ENCODE measurements around the gene RPP40. TPM values are rescaled to one million over a fixed set of nuclear protein-coding genes. Genes with fewer than 3 reads are reported as not detected.

The RPP40 gene
- total RNA-seq, 1 experiment from 2014 or later: 34.8 TPM

- CTCF ChIA-PET: no interaction called here
- H3K9me3 Mint-ChIP-seq (ENCODE audit: unreplicated experiment): peaks cover 13% of the 10 kb centered on the region
- no peak overlapping the region for H3K4me3 Mint-ChIP-seq (ENCODE audit: unreplicated experiment)
- H3K4me1 Mint-ChIP-seq (ENCODE audit: insufficient read depth, unreplicated experiment): no peaks in the 10 kb centered on the region
- no peak overlapping the region for H3K27ac Mint-ChIP-seq (ENCODE audit: low read depth, unreplicated experiment)
- no peak for TF ChIP-seq CTCF (IDR thresholded peaks at IDR 0.05; ENCODE audit: unreplicated experiment)
- no TSS peak for BruUV-seq (replicated peaks)
- no peak for DNase-seq (ENCODE audit: unreplicated experiment)
- POLR2A ChIA-PET: no interaction called here
- H3K36me3 Mint-ChIP-seq (ENCODE audit: insufficient read depth, unreplicated experiment): no peaks in the 10 kb centered on the region
- intact Hi-C loops (cut with micrococcal nuclease): no loop called here
- no peaks in the 10 kb centered on the region for H3K27me3 Mint-ChIP-seq (ENCODE audit: insufficient read depth, unreplicated experiment)
Observed at GRCh38 chr6:4979426-4979825, 24.4 kb downstream of the RPP40 start.

GRCh38 chr6:4977468-4977867, 26.4 kb downstream of the RPP40 start:
- no peaks in the 10 kb centered on the region for H3K36me3 Mint-ChIP-seq (ENCODE audit: insufficient read depth, unreplicated experiment)
- H3K27ac Mint-ChIP-seq (ENCODE audit: low read depth, unreplicated experiment): no peak overlapping the region
- ChIA-PET POLR2A (no interaction called here), CTCF (interaction anchor here (0.5 kb wide), 1 partner anchor 137 kb away, joined by 5 read pairs; no protein-coding TSS in a partner anchor)
- BruUV-seq (replicated peaks): no TSS peak
- no peaks in the 10 kb centered on the region for H3K27me3 Mint-ChIP-seq (ENCODE audit: insufficient read depth, unreplicated experiment)
- H3K4me3 Mint-ChIP-seq (ENCODE audit: unreplicated experiment): no peak overlapping the region
- H3K9me3 Mint-ChIP-seq (ENCODE audit: unreplicated experiment): peaks cover 13% of the 10 kb centered on the region
- no peak for DNase-seq (ENCODE audit: unreplicated experiment)
- H3K4me1 Mint-ChIP-seq (ENCODE audit: insufficient read depth, unreplicated experiment): no peaks in the 10 kb centered on the region
- intact Hi-C loops (cut with micrococcal nuclease): no loop called here
- TF ChIP-seq CTCF (IDR thresholded peaks at IDR 0.05; ENCODE audit: unreplicated experiment): no peak

DNA sequence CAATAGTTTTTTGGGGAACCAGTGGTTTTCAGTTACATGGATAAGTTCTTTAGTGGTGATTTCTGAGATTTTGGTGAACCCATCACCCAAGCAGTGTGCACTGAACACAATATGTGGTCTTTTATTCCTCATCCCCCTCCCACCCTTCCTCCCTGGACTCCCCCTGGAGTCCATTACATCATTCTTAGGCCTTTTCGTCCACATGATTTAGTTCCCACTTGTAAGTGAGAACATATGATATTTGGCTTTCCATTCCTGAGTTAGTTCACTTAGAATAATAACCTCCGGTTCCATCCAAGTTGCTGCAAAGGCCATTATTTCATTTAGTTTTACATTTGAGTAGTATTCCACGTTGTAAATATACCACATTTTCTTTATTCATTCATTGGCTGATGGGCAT, 28.3 kb downstream of the RPP40 start:
- no peak for DNase-seq (ENCODE audit: unreplicated experiment)
- Mint-ChIP-seq H3K4me3 (ENCODE audit: unreplicated experiment) (no peak overlapping the region), H3K27ac (ENCODE audit: low read depth, unreplicated experiment) (no peak overlapping the region), H3K4me1 (ENCODE audit: insufficient read depth, unreplicated experiment) (no peaks in the 10 kb centered on the region), H3K9me3 (ENCODE audit: unreplicated experiment) (peaks cover 13% of the 10 kb centered on the region), H3K27me3 (ENCODE audit: insufficient read depth, unreplicated experiment) (no peaks in the 10 kb centered on the region), H3K36me3 (ENCODE audit: insufficient read depth, unreplicated experiment) (no peaks in the 10 kb centered on the region)
- POLR2A ChIA-PET: no interaction called here
- BruUV-seq (replicated peaks): no TSS peak
- intact Hi-C loops (cut with micrococcal nuclease): no loop called here
- CTCF ChIA-PET: no interaction called here
- TF ChIP-seq CTCF (IDR thresholded peaks at IDR 0.05; ENCODE audit: unreplicated experiment): no peak

DNA sequence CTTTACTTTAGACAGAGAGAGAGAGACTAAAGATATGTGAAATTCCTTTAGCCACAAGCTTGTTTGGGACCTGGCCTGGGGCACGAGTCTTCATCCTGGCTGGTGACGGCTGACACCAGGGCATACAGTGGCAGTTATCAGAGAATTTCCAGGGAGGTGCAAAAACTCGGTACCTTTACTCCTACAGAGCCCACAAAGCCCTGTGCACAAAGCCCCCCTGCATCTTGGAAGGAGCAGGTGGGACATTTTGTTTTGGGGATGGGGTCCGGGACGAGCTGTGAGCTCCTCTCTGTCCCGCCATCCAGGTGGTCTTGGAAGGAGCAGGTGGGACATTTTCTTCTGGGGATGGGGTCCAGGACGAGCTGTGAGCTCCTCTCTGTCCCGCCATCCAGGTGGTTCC, 28.9 kb downstream of the RPP40 start:
- POLR2A ChIA-PET: no interaction called here

More for the DNA sequence above, 28.9 kb downstream of the RPP40 start:
- peaks cover 13% of the 10 kb centered on the region for H3K9me3 Mint-ChIP-seq (ENCODE audit: unreplicated experiment)
- no peaks in the 10 kb centered on the region for H3K36me3 Mint-ChIP-seq (ENCODE audit: insufficient read depth, unreplicated experiment)
- CTCF ChIA-PET: no interaction called here
- no peak for TF ChIP-seq CTCF (IDR thresholded peaks at IDR 0.05; ENCODE audit: unreplicated experiment)
- no peak overlapping the region for H3K27ac Mint-ChIP-seq (ENCODE audit: low read depth, unreplicated experiment)
- BruUV-seq (replicated peaks): no TSS peak
- H3K4me1 Mint-ChIP-seq (ENCODE audit: insufficient read depth, unreplicated experiment): no peaks in the 10 kb centered on the region
- no peaks in the 10 kb centered on the region for H3K27me3 Mint-ChIP-seq (ENCODE audit: insufficient read depth, unreplicated experiment)
- H3K4me3 Mint-ChIP-seq (ENCODE audit: unreplicated experiment): no peak overlapping the region
- DNase-seq (ENCODE audit: unreplicated experiment): no peak
- intact Hi-C loops (cut with micrococcal nuclease): no loop called here

All from MCF 10A (cell line).